Measurements from ENCODE around the gene PPP4R1.
"Not testable (repeated sequence)": the region's sequence is repeated elsewhere in the genome, so short reads cannot be mapped to it uniquely, and the experiment has no call there.

Gene PPP4R1

DNA sequence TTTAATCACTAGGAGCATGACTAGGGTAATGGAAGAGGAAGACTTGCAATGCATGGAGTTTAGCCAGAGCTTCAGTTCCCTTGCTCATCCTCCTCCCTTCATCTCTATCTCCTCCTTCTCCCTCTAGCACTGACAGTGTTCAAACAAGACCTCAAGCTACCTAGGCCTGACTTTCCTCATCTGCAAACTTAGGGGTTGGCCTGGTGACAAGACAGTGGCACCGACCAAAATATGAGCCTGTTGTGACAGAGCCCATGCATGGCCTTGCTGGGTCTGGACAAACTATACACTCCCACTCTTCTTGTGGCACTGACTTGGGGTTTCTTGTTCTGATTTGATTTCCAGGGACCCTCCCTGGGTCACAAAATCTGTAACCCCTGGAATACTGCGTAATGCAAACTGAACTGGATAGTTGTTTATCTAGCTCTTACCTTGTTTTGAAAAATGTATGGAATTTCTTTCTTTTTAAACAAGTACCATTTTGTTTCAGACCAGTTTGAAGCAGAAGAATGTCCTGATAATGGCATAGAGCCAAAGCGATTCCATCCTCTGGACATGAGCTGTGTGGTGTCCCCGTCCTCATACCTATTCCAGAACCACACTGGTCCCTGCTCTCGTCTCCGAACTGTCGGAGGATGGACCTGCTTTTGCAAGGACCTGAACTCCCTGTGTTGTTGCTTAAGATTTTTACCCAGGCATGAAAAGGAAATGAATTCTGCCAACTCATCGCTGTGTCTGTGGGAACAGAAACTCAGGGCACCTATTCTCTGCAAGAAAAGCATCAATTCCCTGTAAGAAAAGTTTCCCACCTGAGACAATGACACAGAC lies 33.4 kb upstream of the PPP4R1 start:
- H3K36me3 ChIP-seq = no peaks in the 10 kb centered on the region
- peak overlapping the region; percentile 84 for H3K27ac ChIP-seq
- no peak for TF ChIP-seq CTCF (IDR thresholded peaks at IDR 0.05)
- H3K4me3 ChIP-seq (ENCODE audit: low read depth in 1 of 2, low read length in 1 of 2) = peak overlapping the region; percentile 37 to 55
- no peaks in the 10 kb centered on the region for H3K9me3 ChIP-seq
- peaks cover 25 to 34% of the 10 kb centered on the region in 2 experiments for H3K4me1 ChIP-seq (ENCODE audit: control insufficient read depth in 1 of 2, insufficient read depth in 1 of 2, low read depth in 1 of 2, low read length in 1 of 2)
- no peaks in the 10 kb centered on the region for H3K27me3 ChIP-seq

- Histone ChIP-seq H3K27me3 (no peaks in the 10 kb centered on the region), H3K9me3 (no peaks in the 10 kb centered on the region), H3K27ac (no peak overlapping the region), H3K36me3 (no peaks in the 10 kb centered on the region), H3K4me1 (ENCODE audit: control insufficient read depth in 1 of 2, insufficient read depth in 1 of 2, low read depth in 1 of 2, low read length in 1 of 2) (peaks cover 19 to 23% of the 10 kb centered on the region in 2 experiments), H3K4me3 (ENCODE audit: low read depth in 1 of 2, low read length in 1 of 2) (no peak overlapping the region)
- no peak for TF ChIP-seq CTCF (IDR thresholded peaks at IDR 0.05)
Measured at GRCh38 chr18:9643549-9643948, 29.2 kb upstream of the PPP4R1 start.

- H3K4me1 ChIP-seq (ENCODE audit: control insufficient read depth in 1 of 2, insufficient read depth in 1 of 2, low read depth in 1 of 2, low read length in 1 of 2) = peaks cover 13 to 17% of the 10 kb centered on the region in 2 experiments
- no peaks in the 10 kb centered on the region for H3K9me3 ChIP-seq
- no peaks in the 10 kb centered on the region for H3K27me3 ChIP-seq
- TF ChIP-seq CTCF (IDR thresholded peaks at IDR 0.05) = no peak
- H3K36me3 ChIP-seq = no peaks in the 10 kb centered on the region
- no peak overlapping the region for H3K4me3 ChIP-seq (ENCODE audit: low read depth in 1 of 2, low read length in 1 of 2)
- no peak overlapping the region for H3K27ac ChIP-seq
Measured at GRCh38 chr18:9642799-9643462, 28.6 kb upstream of the PPP4R1 start.

- H3K27ac ChIP-seq; H3K9me3 ChIP-seq; H3K4me3 ChIP-seq (ENCODE audit: low read depth in 1 of 2, low read length in 1 of 2); H3K36me3 ChIP-seq; H3K27me3 ChIP-seq; H3K4me1 ChIP-seq (ENCODE audit: control insufficient read depth in 1 of 2, insufficient read depth in 1 of 2, low read depth in 1 of 2, low read length in 1 of 2): not testable (repeated sequence)
Measured at GRCh38 chr18:9641081-9641480, 26.7 kb upstream of the PPP4R1 start.

DNA sequence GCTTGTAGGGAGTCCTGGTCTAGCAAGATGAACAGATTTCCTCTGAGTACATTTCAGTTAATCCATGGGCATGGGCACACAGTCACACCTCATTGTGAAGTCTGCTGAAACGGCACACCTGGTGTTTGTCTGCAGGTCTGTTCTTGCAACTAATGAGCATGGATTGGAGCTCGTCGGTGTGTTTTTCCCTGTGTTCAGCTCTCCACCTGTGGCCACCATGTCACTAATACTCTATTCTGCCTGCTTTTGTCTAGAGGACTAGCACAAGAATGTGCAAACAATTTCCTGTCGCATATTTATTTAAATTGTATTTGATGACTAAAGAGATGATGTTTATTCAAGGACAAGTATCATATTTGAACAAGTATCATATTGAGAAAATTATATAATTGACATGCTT lies 24.5 kb upstream of the PPP4R1 start:
- Histone ChIP-seq H3K27me3 (no peaks in the 10 kb centered on the region), H3K27ac (no peak overlapping the region), H3K4me3 (ENCODE audit: low read depth in 1 of 2, low read length in 1 of 2) (no peak overlapping the region), H3K36me3 (no peaks in the 10 kb centered on the region), H3K9me3 (no peaks in the 10 kb centered on the region), H3K4me1 (ENCODE audit: control insufficient read depth in 1 of 2, insufficient read depth in 1 of 2, low read depth in 1 of 2, low read length in 1 of 2) (no peaks in the 10 kb centered on the region)
- TF ChIP-seq CTCF (IDR thresholded peaks at IDR 0.05) = no peak

Data from neutrophil (primary cell).